Right atrium auricular region (tissue), 2 donors: Measurements from ENCODE around the gene PLD4. TPM values are rescaled to one million over a fixed set of nuclear protein-coding genes. Genes with fewer than 3 reads are reported as not detected.
"Not testable (repeated sequence)": the region's sequence is repeated elsewhere in the genome, so short reads cannot be mapped to it uniquely, and the experiment has no call there.

Source experiments
- DNase-seq: peaks from one replicate; pipeline ENCODE4 v3.0.0-alpha.2; 2019; ENCODE audit warnings: low spot score
- H3K27ac ChIP-seq, 2 donors: fragments of 200-600 bp; sonication (generic); 1 replicate in 1 of 2; 2 replicates in 1 of 2; pipeline ENCODE4 v1.5.1; 2016 to 2019
- H3K27me3 ChIP-seq, 2 donors: fragments of 200-600 bp; sonication (generic); one replicate each; pipeline versions ENCODE4 v1.5.1 to v1.6.0; 2017 to 2019
- H3K36me3 ChIP-seq: fragments of 200-600 bp; sonication (generic); one replicate; pipeline ENCODE4 v1.5.1; 2016
- H3K4me1 ChIP-seq, 2 donors: fragments of 200-600 bp; sonication (generic); one replicate each; pipeline versions ENCODE4 v1.5.1 to v1.6.0; 2017 to 2019
- H3K4me3 ChIP-seq, 2 donors: fragments of 200-600 bp; sonication (generic); 1 replicate in 1 of 2; 2 replicates in 1 of 2; pipeline ENCODE4 v1.5.1; 2017 to 2019; ENCODE audit warnings: mild to moderate bottlenecking in 1 of 2, moderate library complexity in 1 of 2
- H3K9me3 ChIP-seq, 2 donors: fragments of 200-600 bp; sonication (generic); one replicate each; pipeline ENCODE4 v1.5.1; 2019
- total RNA-seq, 2 donors: library from RNA; depleted of rRNA; stranded (reverse); fragments of >200 nt; gene quantifications; one replicate each; pipeline ENCODE4 v1.1.0, GENCODE V29; 2016
- TF ChIP-seq, protein P1 (sequence below), 2 donors: fragments of 200-600 bp; sonication (generic); IDR thresholded peaks; one replicate each; pipeline ENCODE4 v1.5.1; 2019; ENCODE audit warnings: antibody characterized with exemption in 2 of 2

PLD4 gene
- total RNA-seq, 2 donors from 2014 or later: 0.08 TPM; not detected in 1

- DNase-seq: no peak
- peaks cover 0 to 23% of the 10 kb centered on the region in 2 donors for H3K9me3 ChIP-seq
- no peaks in the 10 kb centered on the region for H3K4me1 ChIP-seq
- H3K27ac ChIP-seq: no peak overlapping the region
- TF ChIP-seq, protein P1, sequence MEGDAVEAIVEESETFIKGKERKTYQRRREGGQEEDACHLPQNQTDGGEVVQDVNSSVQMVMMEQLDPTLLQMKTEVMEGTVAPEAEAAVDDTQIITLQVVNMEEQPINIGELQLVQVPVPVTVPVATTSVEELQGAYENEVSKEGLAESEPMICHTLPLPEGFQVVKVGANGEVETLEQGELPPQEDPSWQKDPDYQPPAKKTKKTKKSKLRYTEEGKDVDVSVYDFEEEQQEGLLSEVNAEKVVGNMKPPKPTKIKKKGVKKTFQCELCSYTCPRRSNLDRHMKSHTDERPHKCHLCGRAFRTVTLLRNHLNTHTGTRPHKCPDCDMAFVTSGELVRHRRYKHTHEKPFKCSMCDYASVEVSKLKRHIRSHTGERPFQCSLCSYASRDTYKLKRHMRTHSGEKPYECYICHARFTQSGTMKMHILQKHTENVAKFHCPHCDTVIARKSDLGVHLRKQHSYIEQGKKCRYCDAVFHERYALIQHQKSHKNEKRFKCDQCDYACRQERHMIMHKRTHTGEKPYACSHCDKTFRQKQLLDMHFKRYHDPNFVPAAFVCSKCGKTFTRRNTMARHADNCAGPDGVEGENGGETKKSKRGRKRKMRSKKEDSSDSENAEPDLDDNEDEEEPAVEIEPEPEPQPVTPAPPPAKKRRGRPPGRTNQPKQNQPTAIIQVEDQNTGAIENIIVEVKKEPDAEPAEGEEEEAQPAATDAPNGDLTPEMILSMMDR (IDR thresholded peaks at IDR 0.05): no peak
- no peaks in the 10 kb centered on the region for H3K27me3 ChIP-seq
- H3K4me3 ChIP-seq: no peak overlapping the region
- no peaks in the 10 kb centered on the region for H3K36me3 ChIP-seq
Measured at GRCh38 chr14:104913435-104913834, 11.2 kb upstream of the PLD4 start.

- TF ChIP-seq, protein P1 (IDR thresholded peaks at IDR 0.05): no peak
- no peaks in the 10 kb centered on the region for H3K27me3 ChIP-seq
Measured at GRCh38 chr14:104917116-104917515, 7.6 kb upstream of the PLD4 start.

DNA sequence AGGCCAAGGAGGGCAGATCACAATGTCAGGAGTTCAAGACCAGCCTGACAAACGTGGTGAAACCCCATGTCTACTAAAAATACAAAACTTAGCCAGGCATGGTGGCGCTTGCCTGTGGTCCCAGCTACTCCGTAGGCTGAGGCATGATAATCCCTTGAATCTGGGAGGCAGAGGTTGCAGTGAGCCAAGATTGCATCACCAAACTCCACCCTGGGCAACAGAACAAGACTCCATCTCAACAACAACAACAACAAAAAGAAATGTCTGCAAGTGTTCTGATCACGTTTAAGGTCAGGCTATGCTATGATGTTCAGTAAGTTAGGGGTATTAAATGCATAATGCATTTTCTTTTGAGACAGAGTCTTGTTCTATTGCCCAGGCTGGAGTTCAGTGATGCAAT, 6.7 kb upstream of the PLD4 start:
- Histone ChIP-seq H3K4me1 (no peaks in the 10 kb centered on the region), H3K27ac (no peak overlapping the region), H3K9me3 (no peaks in the 10 kb centered on the region), H3K36me3 (no peaks in the 10 kb centered on the region), H3K27me3 (no peaks in the 10 kb centered on the region), H3K4me3 (no peak overlapping the region)
- TF ChIP-seq, protein P1 (IDR thresholded peaks at IDR 0.05): no peak
- no peak for DNase-seq

More at GRCh38 chr14:104917116-104917515, 7.6 kb upstream of the PLD4 start:
- Histone ChIP-seq H3K4me3 (no peak overlapping the region), H3K36me3 (no peaks in the 10 kb centered on the region), H3K9me3 (peaks cover 0 to 7% of the 10 kb centered on the region in 2 donors), H3K27ac (no peak overlapping the region), H3K4me1 (no peaks in the 10 kb centered on the region)
- no peak for DNase-seq

- H3K36me3 ChIP-seq, H3K9me3 ChIP-seq, H3K4me3 ChIP-seq, H3K4me1 ChIP-seq, H3K27ac ChIP-seq, H3K27me3 ChIP-seq, DNase-seq: not testable (repeated sequence)
Measured at GRCh38 chr14:104919152-104919992, 5.3 kb upstream of the PLD4 start.

DNA sequence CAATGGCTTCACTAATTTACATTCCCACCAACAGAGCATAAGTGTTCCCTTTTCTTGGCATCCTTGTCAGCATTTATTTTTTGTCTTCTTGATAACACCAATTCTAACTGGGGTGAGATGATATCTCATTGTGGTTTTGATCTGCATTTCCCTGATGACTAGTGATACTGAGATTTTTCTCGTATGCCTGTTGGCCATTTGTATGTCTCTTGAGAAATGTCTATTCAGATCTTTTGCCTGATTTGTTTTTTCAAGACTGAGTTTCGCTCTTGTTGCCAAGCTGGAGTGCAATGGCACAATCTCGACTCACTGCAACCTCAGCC, 4.7 kb upstream of the PLD4 start:
- H3K36me3 ChIP-seq: no peaks in the 10 kb centered on the region
- H3K4me3 ChIP-seq: no peak overlapping the region
- peaks cover 0 to 9% of the 10 kb centered on the region in 2 donors for H3K9me3 ChIP-seq
- no peaks in the 10 kb centered on the region for H3K27me3 ChIP-seq
- TF ChIP-seq, protein P1 (IDR thresholded peaks at IDR 0.05): no peak
- no peak overlapping the region for H3K27ac ChIP-seq
- no peak for DNase-seq
- H3K4me1 ChIP-seq: no peaks in the 10 kb centered on the region

DNA sequence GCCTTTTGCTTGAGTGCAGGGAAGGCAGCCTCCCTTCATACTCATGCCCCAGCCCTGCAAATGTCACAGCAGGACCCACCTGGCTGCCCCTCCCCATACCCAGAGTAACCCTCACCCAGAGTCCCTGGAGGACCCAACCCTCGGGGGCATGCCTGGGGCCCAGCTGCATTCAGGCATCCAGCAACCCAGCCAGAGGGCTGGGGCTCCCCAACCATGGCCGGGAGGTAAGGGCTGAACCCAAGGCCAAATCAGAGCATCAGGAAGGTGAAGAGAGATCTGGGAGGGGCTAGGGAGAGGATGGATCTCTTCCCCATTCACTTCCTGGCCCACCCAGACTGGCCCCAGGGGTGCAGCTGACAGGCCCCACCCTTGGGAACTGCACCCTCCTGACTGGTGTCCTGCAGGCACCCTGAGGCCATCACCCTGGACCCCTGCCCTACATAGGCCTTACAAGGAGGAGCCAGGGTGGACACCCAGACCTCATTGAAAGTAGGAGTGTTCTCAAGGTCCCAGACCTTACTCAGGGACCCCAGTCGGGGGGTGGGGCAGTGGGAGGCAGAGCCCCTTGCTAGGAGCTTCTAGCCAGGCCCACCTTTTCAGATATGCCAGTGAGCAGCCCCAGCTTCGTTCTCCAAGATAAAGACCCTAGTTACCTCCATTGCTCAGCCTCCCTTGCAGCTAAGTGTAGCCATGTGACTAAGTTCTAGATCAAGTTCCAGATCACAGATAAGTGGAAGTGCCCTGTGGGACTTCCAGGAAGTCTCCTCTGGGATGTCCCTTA, 849 bp upstream of the PLD4 start:
- TF ChIP-seq, protein P1 (IDR thresholded peaks at IDR 0.05): no peak
- no peak overlapping the region for H3K27ac ChIP-seq
- H3K27me3 ChIP-seq: no peaks in the 10 kb centered on the region
- H3K4me1 ChIP-seq: no peaks in the 10 kb centered on the region
- H3K4me3 ChIP-seq: no peak overlapping the region
- peaks cover 0 to 9% of the 10 kb centered on the region in 2 donors for H3K9me3 ChIP-seq
- DNase-seq: no peak
- H3K36me3 ChIP-seq: no peaks in the 10 kb centered on the region
